GM12801 (cell line): ENCODE results near the gene RAB7A.

Source experiments
- TF ChIP-seq, protein P1 (sequence below): IDR thresholded peaks from one replicate; pipeline ENCODE4 v1.5.1; 2011; ENCODE audit warnings: control low read depth; ENCODE audit not compliant: insufficient read length; ENCODE audit errors: extremely low read depth

RAB7A gene

DNA sequence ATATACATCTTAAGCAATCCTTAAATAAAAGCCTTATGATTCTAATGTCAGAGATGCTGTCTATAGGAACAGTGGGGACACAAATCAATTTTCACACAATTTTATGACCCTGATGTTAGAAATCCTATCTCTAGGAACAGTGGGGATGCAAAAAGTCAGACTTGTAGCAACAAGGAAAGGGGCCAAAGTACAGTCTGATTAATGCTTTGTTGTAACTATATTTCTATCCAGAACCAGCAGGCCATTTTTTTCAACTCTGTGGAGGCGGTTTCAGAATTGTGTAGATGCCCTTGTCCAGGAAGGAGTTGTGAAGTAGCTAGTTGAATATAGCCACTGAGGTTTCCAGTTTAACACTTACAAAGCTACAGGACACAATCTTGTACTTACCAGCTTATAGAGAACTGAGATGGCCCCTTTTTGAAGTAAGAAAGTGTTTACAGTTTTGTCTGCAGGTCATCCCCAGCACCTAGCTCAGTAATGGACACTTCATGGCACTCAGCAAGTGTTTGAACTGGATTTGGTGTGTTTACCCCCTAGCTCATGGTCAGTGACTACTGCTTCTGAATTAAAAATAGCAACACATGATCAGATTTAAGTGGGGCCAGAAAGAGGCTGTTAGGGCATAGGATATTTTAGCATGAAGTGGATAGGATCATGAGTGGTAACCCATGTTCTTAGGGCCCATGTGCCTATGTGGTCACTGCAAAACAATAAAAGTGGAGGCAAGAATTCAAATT, 54.3 kb downstream of the RAB7A start:
- TF ChIP-seq, protein P1, sequence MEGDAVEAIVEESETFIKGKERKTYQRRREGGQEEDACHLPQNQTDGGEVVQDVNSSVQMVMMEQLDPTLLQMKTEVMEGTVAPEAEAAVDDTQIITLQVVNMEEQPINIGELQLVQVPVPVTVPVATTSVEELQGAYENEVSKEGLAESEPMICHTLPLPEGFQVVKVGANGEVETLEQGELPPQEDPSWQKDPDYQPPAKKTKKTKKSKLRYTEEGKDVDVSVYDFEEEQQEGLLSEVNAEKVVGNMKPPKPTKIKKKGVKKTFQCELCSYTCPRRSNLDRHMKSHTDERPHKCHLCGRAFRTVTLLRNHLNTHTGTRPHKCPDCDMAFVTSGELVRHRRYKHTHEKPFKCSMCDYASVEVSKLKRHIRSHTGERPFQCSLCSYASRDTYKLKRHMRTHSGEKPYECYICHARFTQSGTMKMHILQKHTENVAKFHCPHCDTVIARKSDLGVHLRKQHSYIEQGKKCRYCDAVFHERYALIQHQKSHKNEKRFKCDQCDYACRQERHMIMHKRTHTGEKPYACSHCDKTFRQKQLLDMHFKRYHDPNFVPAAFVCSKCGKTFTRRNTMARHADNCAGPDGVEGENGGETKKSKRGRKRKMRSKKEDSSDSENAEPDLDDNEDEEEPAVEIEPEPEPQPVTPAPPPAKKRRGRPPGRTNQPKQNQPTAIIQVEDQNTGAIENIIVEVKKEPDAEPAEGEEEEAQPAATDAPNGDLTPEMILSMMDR, result no peak

DNA sequence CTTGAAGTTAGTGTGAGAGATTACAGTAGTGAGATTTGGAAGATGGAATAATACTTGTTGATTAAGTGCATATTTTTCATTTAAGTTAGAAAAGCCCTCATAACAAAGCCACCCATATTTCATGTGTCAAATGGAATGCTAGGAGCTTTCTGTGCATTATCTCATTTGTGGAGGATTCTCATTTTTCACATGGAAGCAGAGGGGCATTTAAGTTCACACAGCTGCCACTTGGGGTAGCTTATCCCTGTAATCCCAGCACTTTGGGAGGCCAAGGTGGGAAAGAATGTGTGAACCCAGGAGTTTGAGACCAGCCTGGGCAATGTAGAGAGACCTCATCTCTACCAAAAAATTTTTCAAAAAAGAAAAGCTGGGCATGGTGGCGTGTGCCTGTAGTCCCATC, 55.2 kb downstream of the RAB7A start:
- TF ChIP-seq, protein P1, result no peak

DNA sequence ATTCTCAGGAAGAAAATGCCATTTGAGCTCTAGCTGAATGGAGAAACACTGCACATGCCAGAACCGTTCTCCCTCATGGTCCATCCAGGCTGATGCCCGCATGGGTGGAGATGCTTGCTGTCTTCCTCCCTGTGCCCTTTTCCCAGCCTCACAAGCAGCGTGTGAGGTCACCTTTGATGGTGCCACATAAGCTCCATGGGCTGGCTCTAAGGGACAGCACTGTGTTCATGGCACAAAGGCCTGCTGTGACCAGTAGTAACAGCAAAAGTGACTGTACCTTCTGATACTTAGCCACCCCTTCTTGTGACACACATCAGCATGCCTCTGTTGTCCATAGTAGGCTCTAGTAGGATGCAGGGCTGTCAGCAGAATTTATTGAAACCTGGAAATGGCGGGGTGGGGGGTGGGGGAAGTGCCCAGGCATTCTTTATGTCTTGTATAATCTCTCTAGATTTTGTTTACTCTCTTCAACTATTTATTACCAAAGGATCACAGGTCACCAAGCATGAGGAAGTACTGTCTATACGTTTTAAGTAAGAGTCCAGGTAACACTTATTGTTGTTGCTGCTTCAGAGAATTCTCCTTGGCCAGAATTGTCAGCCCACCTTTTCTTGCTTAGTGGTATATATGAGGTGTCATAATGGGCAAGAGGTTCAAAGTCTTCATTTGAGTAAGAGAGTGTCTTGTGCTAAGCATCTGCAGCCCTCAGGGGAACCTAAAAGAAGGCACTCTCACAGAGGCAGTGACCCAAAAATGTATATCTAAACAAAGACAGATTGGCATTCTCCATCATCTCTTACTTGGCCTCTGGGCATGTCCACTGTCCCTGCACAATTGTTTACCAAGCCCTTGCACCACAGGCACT, 56.5 kb downstream of the RAB7A start:
- TF ChIP-seq, protein P1, result no peak

DNA sequence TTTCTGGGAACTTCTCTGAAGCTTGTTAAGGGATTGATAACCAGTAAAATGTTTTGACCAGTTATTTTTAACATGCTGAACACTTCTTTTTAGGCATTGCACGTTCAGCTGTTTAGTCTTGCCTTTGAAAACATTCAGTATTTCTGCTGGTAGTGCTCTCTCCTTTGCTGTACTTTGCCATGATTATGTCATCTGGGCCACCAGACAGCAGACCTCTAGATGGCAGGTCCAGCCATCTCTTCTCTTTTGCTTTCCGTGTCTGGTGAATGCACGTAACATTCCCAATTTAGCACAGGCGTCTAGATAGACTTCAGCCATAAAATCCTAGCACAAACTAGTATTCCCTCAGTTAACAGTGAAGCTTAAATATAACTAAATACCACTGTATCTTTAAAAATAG, 57.8 kb downstream of the RAB7A start:
- TF ChIP-seq, protein P1, result no peak

DNA sequence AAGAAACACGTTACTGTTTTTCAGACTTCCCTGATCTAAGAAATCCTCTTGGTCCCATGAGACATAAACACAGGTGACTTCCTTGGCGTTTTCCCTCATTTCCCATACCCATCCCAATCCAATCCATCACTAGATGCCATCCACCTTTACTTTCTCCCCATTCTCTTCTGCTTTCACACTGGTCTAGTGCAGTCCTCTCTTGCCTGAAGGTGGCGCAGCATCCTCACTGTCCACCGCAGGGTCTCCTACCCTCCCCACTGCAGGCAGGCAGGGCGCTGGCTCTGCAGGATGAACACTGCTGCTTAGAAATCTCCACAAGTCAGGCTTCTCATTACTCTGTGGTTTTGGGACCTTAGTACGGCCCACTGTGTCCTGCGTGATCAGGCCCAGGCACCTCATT, 58.2 kb downstream of the RAB7A start:
- TF ChIP-seq, protein P1, result no peak

DNA sequence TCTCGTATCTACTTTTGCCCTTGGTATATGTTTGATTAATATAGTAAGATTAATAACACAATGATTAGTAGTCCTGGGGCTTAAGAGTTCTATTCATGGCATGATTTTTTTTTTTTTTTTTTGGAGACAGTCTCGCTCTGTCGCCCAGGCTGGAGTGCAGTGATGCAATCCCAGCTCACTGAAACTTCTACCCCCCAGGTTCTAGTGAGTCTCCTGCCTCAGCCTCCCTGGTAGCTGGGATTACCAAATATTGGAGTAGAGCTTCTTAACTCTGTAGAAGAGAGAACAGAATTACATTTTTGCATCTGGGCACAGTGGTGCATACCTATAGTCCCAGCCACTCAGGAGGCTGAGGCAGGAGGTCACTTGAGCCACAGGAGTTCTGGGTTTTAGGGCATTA, 58.9 kb downstream of the RAB7A start:
- TF ChIP-seq, protein P1, result no peak

DNA sequence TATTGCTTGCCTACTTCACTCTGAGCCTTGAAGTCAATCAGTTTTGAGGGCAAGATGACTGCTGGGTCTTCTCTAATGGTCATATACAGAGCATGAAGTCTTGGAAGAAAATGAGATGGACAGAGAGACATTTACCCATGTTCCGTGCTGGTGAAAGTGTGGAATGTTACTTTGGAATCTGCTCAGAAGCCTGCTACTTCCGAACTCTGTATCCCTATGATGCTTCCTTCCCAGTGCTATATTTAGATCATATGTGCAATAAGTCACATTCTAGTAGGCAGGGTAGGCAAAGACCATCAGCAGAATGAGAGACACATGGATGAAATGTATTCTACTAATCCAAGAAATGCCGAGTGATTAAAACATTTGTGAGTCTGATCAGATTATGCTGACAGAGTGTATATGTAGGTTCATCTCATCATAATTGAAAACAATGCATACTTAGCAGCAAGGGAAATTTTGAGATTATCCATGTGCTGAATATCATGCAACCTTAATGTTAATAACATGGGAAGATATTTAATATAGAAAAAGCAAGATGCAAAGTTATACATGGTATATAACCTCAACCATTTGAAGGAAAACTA, 60.5 kb downstream of the RAB7A start:
- TF ChIP-seq, protein P1, result no peak
